Smooth muscle cell (in vitro differentiated cells): Measurements from ENCODE around the gene EEF1AKMT4. TPM values are rescaled to one million over a fixed set of nuclear protein-coding genes. Genes with fewer than 3 reads are reported as not detected.

Experiments
- microRNA counts: library from miRNA; unstranded; fragments of <30 nt; microRNA quantifications from one replicate; lab custom pipeline; 2016
- microRNA-seq: library from miRNA; unstranded; fragments of <30 nt; microRNA quantifications from one replicate; pipeline ENCODE4, GENCODE V29; 2016; ENCODE audit warnings: borderline number of aligned reads
- polyA plus RNA-seq: library from polyadenylated mRNA; unstranded; fragments of >200 nt; fragmentation: Nextera tagmentation; extraction: Ambion mirVana; gene quantifications from 2 replicates; pipeline ENCODE4 v1.2.1, GENCODE V29; 2016
- small RNA-seq: library from RNA; depleted of rRNA; stranded (forward); fragments of <200 nt; gene quantifications from one replicate; pipeline ENCODE3, GENCODE V24; 2014
- total RNA-seq: library from RNA; depleted of rRNA; stranded (reverse); fragments of >200 nt; gene quantifications from 2 replicates; pipeline ENCODE4 v1.2.3, GENCODE V29; 2014

The EEF1AKMT4 gene
- total and polyA plus RNA-seq, 2 experiments from 2014 or later = 4.7 to 9.1 TPM

MicroRNAs within 50 kb of the gene (microRNA counts, 767-probe panel; counts per million panel counts)
- 183 counts per million for microRNA hsa-miR-1224-3p (lab: Ali Mortazavi, UCI)
- 183 counts per million for microRNA hsa-miR-1224-5p (lab: Ali Mortazavi, UCI)

Small RNA genes within 50 kb of the gene (microRNA-seq; reads per million reads assigned to microRNA genes)
- not detected for gene MIR1224

Small RNA genes within 50 kb of the gene (small RNA-seq; reads per million reads assigned to genes)
- gene MIR1224 = not detected

Other genes starting within 250 kb of the EEF1AKMT4 start
- gene ABCC5, start 231.8 kb upstream of the EEF1AKMT4 start, total RNA-seq = 20.0 and 24.8 TPM in 2 replicates
- gene ABCC5, start 231.8 kb upstream of the EEF1AKMT4 start, polyA plus RNA-seq = 18.2 and 18.5 TPM in 2 replicates
- not detected in 2 replicates for gene HTR3D, start 217.9 kb upstream of the EEF1AKMT4 start, total RNA-seq
- gene HTR3D, start 217.9 kb upstream of the EEF1AKMT4 start, polyA plus RNA-seq = not detected in 2 replicates
- gene HTR3C, start 196.6 kb upstream of the EEF1AKMT4 start, total RNA-seq = not detected in 2 replicates
- not detected in 2 replicates for gene HTR3C, start 196.6 kb upstream of the EEF1AKMT4 start, polyA plus RNA-seq
- gene HTR3E, start 152.6 kb upstream of the EEF1AKMT4 start, total RNA-seq = not detected in 2 replicates
- not detected in 2 replicates for gene HTR3E, start 152.6 kb upstream of the EEF1AKMT4 start, polyA plus RNA-seq
- gene EIF2B5, start 114.3 kb upstream of the EEF1AKMT4 start, total RNA-seq = 23.5 and 25.3 TPM in 2 replicates
- 32.3 and 50.4 TPM in 2 replicates for gene EIF2B5, start 114.3 kb upstream of the EEF1AKMT4 start, polyA plus RNA-seq
- gene DVL3, start 94.3 kb upstream of the EEF1AKMT4 start, total RNA-seq = 40.2 and 42.5 TPM in 2 replicates
- 87.7 and 122 TPM in 2 replicates for gene DVL3, start 94.3 kb upstream of the EEF1AKMT4 start, polyA plus RNA-seq
- 444 and 464 TPM in 2 replicates for gene AP2M1, start 74.8 kb upstream of the EEF1AKMT4 start, total RNA-seq
- 772 and 784 TPM in 2 replicates for gene AP2M1, start 74.8 kb upstream of the EEF1AKMT4 start, polyA plus RNA-seq
- 34.6 and 40.4 TPM in 2 replicates for gene ABCF3, start 63.5 kb upstream of the EEF1AKMT4 start, total RNA-seq
- 46.3 and 69.1 TPM in 2 replicates for gene ABCF3, start 63.5 kb upstream of the EEF1AKMT4 start, polyA plus RNA-seq
- not detected in 2 replicates for gene VWA5B2, start 20.1 kb upstream of the EEF1AKMT4 start, total RNA-seq
- gene VWA5B2, start 20.1 kb upstream of the EEF1AKMT4 start, polyA plus RNA-seq = 0.70 TPM in 1 of 2 replicates, not detected in the other
- 48.8 and 95.2 TPM in 2 replicates for gene ALG3, start 710 bp upstream of the EEF1AKMT4 start, total RNA-seq
- 91.2 and 96.7 TPM in 2 replicates for gene ALG3, start 710 bp upstream of the EEF1AKMT4 start, polyA plus RNA-seq
- gene CAMK2N2, start 11.9 kb downstream of the EEF1AKMT4 start, total RNA-seq = not detected in 2 replicates
- 0.18 TPM in 1 of 2 replicates, not detected in the other for gene CAMK2N2, start 11.9 kb downstream of the EEF1AKMT4 start, polyA plus RNA-seq
- gene ECE2, start 26.4 kb downstream of the EEF1AKMT4 start, total RNA-seq = not detected in 2 replicates
- not detected in 2 replicates for gene ECE2, start 26.4 kb downstream of the EEF1AKMT4 start, polyA plus RNA-seq
- 303 and 315 TPM in 2 replicates for gene PSMD2, start 49.6 kb downstream of the EEF1AKMT4 start, total RNA-seq
- 356 and 400 TPM in 2 replicates for gene PSMD2, start 49.6 kb downstream of the EEF1AKMT4 start, polyA plus RNA-seq
- gene EIF4G1, start 64.9 kb downstream of the EEF1AKMT4 start, total RNA-seq = 148 and 198 TPM in 2 replicates
- gene EIF4G1, start 64.9 kb downstream of the EEF1AKMT4 start, polyA plus RNA-seq = 171 and 213 TPM in 2 replicates
- 13.6 and 20.2 TPM in 2 replicates for gene FAM131A, start 87.9 kb downstream of the EEF1AKMT4 start, total RNA-seq
- gene FAM131A, start 87.9 kb downstream of the EEF1AKMT4 start, polyA plus RNA-seq = 15.3 and 15.8 TPM in 2 replicates
- 2.3 and 4.1 TPM in 2 replicates for gene CLCN2, start 111.9 kb downstream of the EEF1AKMT4 start, total RNA-seq
- 4.5 and 6.5 TPM in 2 replicates for gene CLCN2, start 111.9 kb downstream of the EEF1AKMT4 start, polyA plus RNA-seq
- 87.0 and 154 TPM in 2 replicates for gene POLR2H, start 112.0 kb downstream of the EEF1AKMT4 start, total RNA-seq
- 64.6 and 77.9 TPM in 2 replicates for gene POLR2H, start 112.0 kb downstream of the EEF1AKMT4 start, polyA plus RNA-seq
- gene THPO, start 128.5 kb downstream of the EEF1AKMT4 start, total RNA-seq = 0.22 TPM in 1 of 2 replicates, not detected in the other
- 0.45 TPM in 1 of 2 replicates, not detected in the other for gene THPO, start 128.5 kb downstream of the EEF1AKMT4 start, polyA plus RNA-seq
- gene CHRD, start 130.4 kb downstream of the EEF1AKMT4 start, total RNA-seq = 1.5 and 7.1 TPM in 2 replicates
- gene CHRD, start 130.4 kb downstream of the EEF1AKMT4 start, polyA plus RNA-seq = 2.5 and 4.9 TPM in 2 replicates